CD4-positive, alpha-beta T cell (primary cell): Measurements from ENCODE around the gene TMEM179. TPM values are rescaled to one million over a fixed set of nuclear protein-coding genes. Genes with fewer than 3 reads are reported as not detected.

Experiments used
- ATAC-seq: fragments of 200-7000 bp; cut with Tn5 transposase; one replicate; pipeline ENCODE4 v1.10.0; 2022; ENCODE audit warnings: mild to moderate bottlenecking; ENCODE audit not compliant: poor library complexity
- CTCF ChIA-PET: fragments of 350-600 bp; sonication (Branson Sonifier 250); formaldehyde crosslinking; loops from one replicate; lab custom pipeline; 2021; ENCODE audit warnings: antibody characterized with exemption, inconsistent platforms; lab: Charles Lee
- POLR2A ChIA-PET: fragments of 350-600 bp; sonication (Branson Sonifier 250); formaldehyde crosslinking; loops from one replicate; lab custom pipeline; 2021; ENCODE audit warnings: antibody characterized with exemption, inconsistent platforms; lab: Charles Lee
- DNase-seq, 14 experiments: peaks; one replicate each; pipeline ENCODE4 v3.0.0-alpha.2; 2013 to 2020; ENCODE audit warnings: mixed read lengths in 2 of 14
- H3K27ac ChIP-seq, 2 donors: one replicate each; pipeline versions ENCODE4 v1.5.1 to v1.7.0; 2013; ENCODE audit warnings: low read length in 2 of 2, low read depth in 1 of 2, mild to moderate bottlenecking in 1 of 2
- H3K27me3 ChIP-seq, 2 experiments: 1 replicate in 1 of 2; 2 replicates in 1 of 2; pipeline versions ENCODE4 v1.6.1 to v1.7.0; 2013; ENCODE audit warnings: low read length in 2 of 2, control low read depth in 1 of 2, mild to moderate bottlenecking in 1 of 2, moderate library complexity in 1 of 2; ENCODE audit not compliant: insufficient read depth in 2 of 2, control insufficient read depth in 1 of 2
- H3K36me3 ChIP-seq: one replicate; pipeline ENCODE4 v1.6.1; 2013; ENCODE audit warnings: low read length, control low read depth; ENCODE audit not compliant: insufficient read depth
- H3K4me1 ChIP-seq: one replicate; pipeline ENCODE4 v1.6.1; 2013; ENCODE audit warnings: low read length, control low read depth; ENCODE audit not compliant: insufficient read depth
- H3K4me3 ChIP-seq: one replicate; pipeline ENCODE4 v1.5.1; 2013; ENCODE audit warnings: mild to moderate bottlenecking, low read length, moderate library complexity
- H3K9me3 ChIP-seq, 2 experiments: 1 replicate in 1 of 2; 2 replicates in 1 of 2; pipeline versions ENCODE4 v1.6.1 to v1.7.0; 2013; ENCODE audit warnings: low read length in 2 of 2, mild to moderate bottlenecking in 2 of 2, control low read depth in 1 of 2, moderate library complexity in 1 of 2; ENCODE audit not compliant: control insufficient read depth in 1 of 2, insufficient read depth in 1 of 2
- H3K27ac Mint-ChIP-seq: one replicate; pipeline ENCODE4 v1.8.0; 2020; ENCODE audit warnings: mixed read lengths
- H3K27me3 Mint-ChIP-seq: one replicate; pipeline ENCODE4 v1.8.0; 2021; ENCODE audit warnings: mixed read lengths
- H3K36me3 Mint-ChIP-seq: one replicate; pipeline ENCODE4 v1.8.0; 2021; ENCODE audit warnings: low read depth, mixed read lengths
- H3K4me1 Mint-ChIP-seq: one replicate; pipeline ENCODE4 v1.8.0; 2021; ENCODE audit warnings: low read depth, mixed read lengths
- H3K4me3 Mint-ChIP-seq: one replicate; pipeline ENCODE4 v1.8.0; 2020; ENCODE audit warnings: mild to moderate bottlenecking, mixed read lengths
- H3K9me3 Mint-ChIP-seq: one replicate; pipeline ENCODE4 v1.8.0; 2020; ENCODE audit warnings: mixed read lengths
- intact Hi-C, 2 experiments: fragments of 100-400 bp; cut with DNase I in 1 of 2; cut with micrococcal nuclease in 1 of 2; formaldehyde crosslinking; loops; one replicate each; pipeline versions ENCODE4 v1.15.1 to v1.9.0; 2023 to 2025; cut with DNase I, micrococcal nuclease
- total RNA-seq, 174 experiments: library from RNA in 2 of 174; stranded (reverse) in 2 of 174; gene quantifications; one replicate each; pipeline ENCODE4 v1.2.3 and lab custom pipeline; 2021 to 2026
- TF ChIP-seq, protein P1 (sequence below): fragments of 200-600 bp; IDR thresholded peaks from one replicate; pipeline ENCODE4 v1.8.0; 2022; ENCODE audit warnings: antibody characterized with exemption, mild to moderate bottlenecking

TMEM179 gene
- total RNA-seq, 2 experiments from 2014 or later = not detected

DNA sequence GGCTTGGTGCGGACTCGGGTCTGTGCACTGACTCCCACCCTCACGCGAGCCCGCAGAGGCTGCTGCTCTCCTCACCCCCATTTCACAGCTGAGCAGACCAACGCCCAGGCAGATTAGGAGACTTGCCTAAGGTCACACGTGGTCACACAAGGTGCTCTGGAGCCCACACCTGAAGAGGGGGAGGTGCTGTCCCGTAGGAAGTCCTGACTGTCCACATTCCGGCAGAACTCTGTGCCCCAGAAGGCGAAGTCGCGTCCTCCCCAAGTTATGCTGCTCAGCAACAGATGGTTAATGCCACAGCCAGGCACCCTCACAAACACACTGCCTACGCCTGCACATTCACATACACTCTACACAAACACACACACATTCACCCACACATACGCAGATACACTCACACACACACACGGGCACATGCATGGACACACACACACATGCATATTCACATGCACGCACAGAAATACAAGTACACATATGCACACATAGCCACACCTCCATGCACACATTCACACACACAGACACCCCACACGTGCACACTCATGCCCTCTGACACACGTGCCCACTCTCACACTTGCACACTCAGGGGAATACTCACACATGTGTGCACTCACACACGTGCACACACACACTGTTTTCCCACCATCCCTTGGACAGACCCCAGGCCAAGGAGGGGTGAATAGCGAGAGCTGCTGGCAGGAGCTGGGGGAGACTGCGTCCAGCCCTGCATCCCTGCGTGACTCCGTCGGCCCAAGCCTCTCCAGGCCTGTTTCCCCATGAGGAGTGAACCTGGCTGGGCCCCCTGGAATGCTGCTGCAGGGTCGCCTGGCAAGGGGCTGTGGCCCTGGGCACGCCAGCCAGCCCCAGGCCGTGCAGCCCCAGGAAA is 20.9 kb downstream of the TMEM179 start:
- no peak for ATAC-seq
- H3K9me3 ChIP-seq = no peaks in the 10 kb centered on the region
- CTCF ChIA-PET = no interaction called here
- H3K4me1 Mint-ChIP-seq = no peaks in the 10 kb centered on the region
- POLR2A ChIA-PET = no interaction called here
- no peaks in the 10 kb centered on the region for H3K36me3 ChIP-seq
- H3K36me3 Mint-ChIP-seq = no peaks in the 10 kb centered on the region
- TF ChIP-seq, protein P1, sequence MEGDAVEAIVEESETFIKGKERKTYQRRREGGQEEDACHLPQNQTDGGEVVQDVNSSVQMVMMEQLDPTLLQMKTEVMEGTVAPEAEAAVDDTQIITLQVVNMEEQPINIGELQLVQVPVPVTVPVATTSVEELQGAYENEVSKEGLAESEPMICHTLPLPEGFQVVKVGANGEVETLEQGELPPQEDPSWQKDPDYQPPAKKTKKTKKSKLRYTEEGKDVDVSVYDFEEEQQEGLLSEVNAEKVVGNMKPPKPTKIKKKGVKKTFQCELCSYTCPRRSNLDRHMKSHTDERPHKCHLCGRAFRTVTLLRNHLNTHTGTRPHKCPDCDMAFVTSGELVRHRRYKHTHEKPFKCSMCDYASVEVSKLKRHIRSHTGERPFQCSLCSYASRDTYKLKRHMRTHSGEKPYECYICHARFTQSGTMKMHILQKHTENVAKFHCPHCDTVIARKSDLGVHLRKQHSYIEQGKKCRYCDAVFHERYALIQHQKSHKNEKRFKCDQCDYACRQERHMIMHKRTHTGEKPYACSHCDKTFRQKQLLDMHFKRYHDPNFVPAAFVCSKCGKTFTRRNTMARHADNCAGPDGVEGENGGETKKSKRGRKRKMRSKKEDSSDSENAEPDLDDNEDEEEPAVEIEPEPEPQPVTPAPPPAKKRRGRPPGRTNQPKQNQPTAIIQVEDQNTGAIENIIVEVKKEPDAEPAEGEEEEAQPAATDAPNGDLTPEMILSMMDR = no peak
- no peaks in the 10 kb centered on the region for H3K9me3 Mint-ChIP-seq
- intact Hi-C loops = no loop called here
- H3K4me3 Mint-ChIP-seq = no peak overlapping the region
- H3K27ac ChIP-seq = no peak overlapping the region
- H3K27me3 Mint-ChIP-seq = peaks cover 9% of the 10 kb centered on the region
- H3K4me1 ChIP-seq = no peaks in the 10 kb centered on the region
- no peak overlapping the region for H3K4me3 ChIP-seq
- H3K27ac Mint-ChIP-seq = no peak overlapping the region
- H3K27me3 ChIP-seq = no peaks in the 10 kb centered on the region
- no peak for DNase-seq

DNA sequence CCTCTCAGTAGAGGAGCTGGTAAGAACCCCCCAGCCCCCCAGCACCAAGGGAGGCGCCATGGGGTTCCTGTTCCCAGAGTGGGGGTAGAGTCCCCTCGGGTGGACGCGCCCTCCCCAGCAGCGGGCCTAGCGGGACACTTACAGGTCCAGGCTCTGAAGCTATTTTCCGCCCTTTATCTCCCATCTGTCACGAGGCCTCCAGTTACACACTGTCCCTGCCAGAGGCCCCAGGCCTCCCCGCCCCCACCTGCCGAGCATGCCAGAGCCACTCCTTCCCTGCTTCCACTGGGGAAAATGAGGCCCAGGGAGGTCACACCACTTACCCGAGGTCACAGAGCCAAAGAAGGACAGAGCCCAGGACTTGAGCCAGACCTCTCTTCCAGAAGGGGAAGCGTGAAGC is 21.9 kb downstream of the TMEM179 start:
- intact Hi-C loops = no loop called here
- H3K4me3 ChIP-seq = no peak overlapping the region
- Mint-ChIP-seq H3K4me3 (no peak overlapping the region), H3K36me3 (no peaks in the 10 kb centered on the region), H3K9me3 (no peaks in the 10 kb centered on the region), H3K27me3 (peaks cover 9% of the 10 kb centered on the region), H3K27ac (no peak overlapping the region), H3K4me1 (no peaks in the 10 kb centered on the region)
- ChIA-PET POLR2A (no interaction called here), CTCF (no interaction called here)
- no peak overlapping the region for H3K27ac ChIP-seq
- TF ChIP-seq, protein P1 = no peak
- no peaks in the 10 kb centered on the region for H3K4me1 ChIP-seq
- DNase-seq (no peak), ATAC-seq (no peak)
- H3K36me3 ChIP-seq = no peaks in the 10 kb centered on the region
- H3K27me3 ChIP-seq = peaks cover 0 to 2% of the 10 kb centered on the region in 2 experiments
- H3K9me3 ChIP-seq = no peaks in the 10 kb centered on the region

DNA sequence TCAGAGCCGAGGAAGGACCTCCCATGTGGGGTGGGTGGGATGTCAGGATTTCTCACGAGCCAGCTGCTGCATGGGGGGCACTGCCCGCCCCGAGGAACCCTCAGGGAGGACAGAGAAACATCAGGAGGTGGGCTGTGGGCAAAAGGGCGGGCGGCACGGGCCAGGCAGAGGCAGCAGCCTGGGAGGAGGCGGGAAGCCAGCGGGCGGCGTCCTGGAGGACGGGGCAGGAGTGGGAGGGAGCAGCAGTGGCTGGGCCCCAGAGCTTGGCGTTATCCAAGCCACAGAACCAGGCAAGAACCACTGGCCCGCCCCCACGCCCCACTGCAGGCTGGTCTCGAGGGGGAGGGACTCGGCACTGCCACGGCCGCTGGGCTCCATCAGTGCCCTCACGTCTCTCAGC is 22.6 kb downstream of the TMEM179 start:
- Histone ChIP-seq H3K27ac (no peak overlapping the region), H3K27me3 (peaks cover 0 to 5% of the 10 kb centered on the region in 2 experiments), H3K4me1 (no peaks in the 10 kb centered on the region), H3K9me3 (no peaks in the 10 kb centered on the region), H3K36me3 (no peaks in the 10 kb centered on the region), H3K4me3 (no peak overlapping the region)
- DNase-seq = no peak
- Mint-ChIP-seq H3K9me3 (no peaks in the 10 kb centered on the region), H3K4me3 (no peak overlapping the region), H3K36me3 (no peaks in the 10 kb centered on the region), H3K4me1 (no peaks in the 10 kb centered on the region), H3K27me3 (peaks cover 9% of the 10 kb centered on the region), H3K27ac (no peak overlapping the region)
- TF ChIP-seq, protein P1 = no peak
- ChIA-PET POLR2A (no interaction called here), CTCF (no interaction called here)
- no peak for ATAC-seq
- intact Hi-C loops = no loop called here
